IMR-90 (cell line): ENCODE data around the gene TDG.

Source experiments
- CTCF ChIP-seq: conservative IDR thresholded peaks from 2 replicates; pipeline ENCODE4 v1.5.1; 2012; ENCODE audit warnings: mild to moderate bottlenecking, low read depth, low read length, improper control_type of control experiment
- MAZ ChIP-seq: IDR thresholded peaks from 2 replicates; pipeline ENCODE4 v1.6.1; 2012; ENCODE audit warnings: low read depth, mild to moderate bottlenecking, low read length, improper control_type of control experiment, moderate library complexity, borderline replicate concordance
- MXI1 ChIP-seq: IDR thresholded peaks from 2 replicates; pipeline ENCODE4 v1.6.1; 2012; ENCODE audit warnings: low read depth, mild to moderate bottlenecking, low read length, moderate library complexity, borderline replicate concordance
- POLR2A ChIP-seq: IDR thresholded peaks from 2 replicates; pipeline ENCODE4 v1.6.1; 2012; ENCODE audit warnings: mild to moderate bottlenecking, low read depth, low read length

DNA sequence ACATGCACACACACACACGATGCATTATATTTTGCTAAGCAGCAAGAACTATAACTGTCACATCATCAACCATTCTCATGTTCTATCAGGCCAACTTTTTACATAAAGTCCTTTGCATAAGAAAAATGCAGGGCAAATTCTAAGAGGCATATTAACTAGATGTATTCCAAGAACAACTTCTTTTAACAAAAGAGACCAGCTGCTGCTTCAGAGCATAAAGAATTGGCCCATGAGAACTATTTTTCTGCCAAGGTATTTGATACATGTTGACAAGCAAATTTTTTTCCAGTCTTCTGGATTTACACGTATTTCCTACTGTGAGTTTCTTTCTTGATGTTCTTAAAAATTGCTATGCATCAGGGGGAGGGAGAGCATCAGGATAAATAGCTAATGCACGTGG, 57.1 kb downstream of the TDG start:
- no peak for TF ChIP-seq POLR2A
- no peak for TF ChIP-seq CTCF
- TF ChIP-seq MXI1, result no peak
- no peak for TF ChIP-seq MAZ
